Adrenal gland (tissue), 12 donors: ENCODE data around the gene PLPP1. TPM values are rescaled to one million over a fixed set of nuclear protein-coding genes. Genes with fewer than 3 reads are reported as not detected.

Experiments
- DNase-seq, 7 donors: peaks; one replicate each; pipeline ENCODE4 v3.0.0-alpha.2; 2019 to 2020
- H3K27ac ChIP-seq, 5 donors: fragments of 200-600 bp; sonication (generic) in 4 of 5; 1 replicate in 3 of 5; 2 replicates in 2 of 5; pipeline versions ENCODE4 v1.5.1 to v1.8.0; 2016 to 2020; ENCODE audit warnings: mild to moderate bottlenecking in 1 of 5
- H3K27me3 ChIP-seq: fragments of 200-600 bp; 2 replicates; pipeline ENCODE4 v1.8.0; 2021
- H3K36me3 ChIP-seq, 2 donors: fragments of 200-600 bp; replicated peaks in 1 of 2; 1 replicate in 1 of 2; 2 replicates in 1 of 2; pipeline versions ENCODE4 v1.5.1 to v1.8.0; 2018 to 2022
- H3K4me1 ChIP-seq, 2 donors: fragments of 200-600 bp; replicated peaks in 1 of 2; 1 replicate in 1 of 2; 2 replicates in 1 of 2; pipeline versions ENCODE4 v1.5.1 to v1.8.0; 2018 to 2021
- H3K4me3 ChIP-seq, 4 donors: fragments of 200-600 bp; sonication (generic) in 3 of 4; one replicate each; pipeline ENCODE4 v1.5.1; 2016 to 2018
- H3K9me3 ChIP-seq, 3 donors: fragments of 200-600 bp; sonication (generic) in 1 of 3; replicated peaks in 1 of 3; 1 replicate in 2 of 3; 2 replicates in 1 of 3; pipeline versions ENCODE4 v1.5.1 to v1.8.0; 2016 to 2021
- CTCF ChIP-seq, 6 experiments: fragments of 450-650 bp in 4 of 6; fragments of 200-600 bp in 2 of 6; sonication (generic) in 1 of 6; IDR thresholded peaks; 1 replicate in 5 of 6; 2 replicates in 1 of 6; pipeline versions ENCODE4 v1.5.1 to v1.8.0; 2016 to 2021; ENCODE audit warnings: antibody characterized with exemption in 6 of 6, mild to moderate bottlenecking in 2 of 6, moderate library complexity in 1 of 6
- POLR2A ChIP-seq, 2 donors: fragments of 450-650 bp; IDR thresholded peaks; one replicate each; pipeline ENCODE4 v1.6.1; 2017; ENCODE audit warnings: antibody characterized with exemption in 2 of 2, mild to moderate bottlenecking in 2 of 2, moderate library complexity in 1 of 2
- WGBS, 4 donors: extraction: QIAGEN DNeasy Blood & Tissue Kit in 2 of 4; methylation state at CpG; one replicate each; pipeline versions ENCODE4 v1.1.5 to v1.1.7; 2013 to 2017; 5-methylcytosine and 5-hydroxymethylcytosine counted together
- intact Hi-C, 2 donors: fragments of 100-400 bp; cut with DNase I; formaldehyde crosslinking; loops; one replicate each; pipeline versions ENCODE4 v1.14.1 to v1.15.0; 2022 to 2023
- polyA plus RNA-seq, 3 donors: library from polyadenylated mRNA; stranded (reverse); fragments of 200-250 nt in 2 of 3; fragments of 350-450 nt in 1 of 3; fragmentation: Illumina TruSeq in 1 of 3; extraction: RNeasy Lipid Tissue Mini Kit (QIAGEN cat#74804) in 1 of 3; gene quantifications; one replicate each; pipeline ENCODE4 v1.2.3, GENCODE V29; 2013 to 2014
- total RNA-seq, 9 donors: library from RNA; depleted of rRNA in 4 of 9; stranded (reverse); fragments of >200 nt in 4 of 9; fragments of 120-200 nt in 1 of 9; fragmentation: NEBNext Ultra II Directional in 1 of 9; extraction: Animal tissue kit (Norgen Biotek cat#: 25700) in 1 of 9; gene quantifications; one replicate each; pipeline versions ENCODE4 v1.1.0 to v1.2.4, GENCODE V29; 2013 to 2023
- donor health status: healthy with polysubstance abuse.
- donor health status: Bipolar disorder and iron deficiency.
- donor health status: DM: yes; HTN: yes; CAD: no.
- donor health status: DM: no; HTN: no; CAD: no.
- donor health status: DM: no; HTN: no; CAD: no.
- donor health status: DM: yes; HTN: yes; CAD: no.

The PLPP1 gene
- total and polyA plus RNA-seq, 12 donors = 55.2 to 716 (median 124) TPM

GRCh38 chr5:55427157-55427556 is 107.6 kb downstream of the PLPP1 start:
- no peak overlapping the region for H3K4me3 ChIP-seq
- intact Hi-C loops = no loop called here
- peak; percentile 55 to 78 (median 70) for DNase-seq
- no peaks in the 10 kb centered on the region for H3K9me3 ChIP-seq
- H3K4me1 ChIP-seq = peaks cover 0 to 13% of the 10 kb centered on the region in 2 donors
- H3K27me3 ChIP-seq = no peaks in the 10 kb centered on the region
- no peak for TF ChIP-seq POLR2A (IDR thresholded peaks at IDR 0.05)
- TF ChIP-seq CTCF (IDR thresholded peaks at IDR 0.05) = no peak
- no peak overlapping the region for H3K27ac ChIP-seq
- peaks cover 0 to 39% of the 10 kb centered on the region in 2 donors for H3K36me3 ChIP-seq
- WGBS, 4 donors = 87 to 100% (median 93%) methylated on average over 1 of the region's 1 CpG

GRCh38 chr5:55426455-55426854 is 108.3 kb downstream of the PLPP1 start:
- Histone ChIP-seq H3K4me1 (peaks cover 0 to 20% of the 10 kb centered on the region in 2 donors), H3K4me3 (no peak overlapping the region), H3K27ac (no peak overlapping the region), H3K9me3 (no peaks in the 10 kb centered on the region), H3K27me3 (no peaks in the 10 kb centered on the region), H3K36me3 (peaks cover 0 to 41% of the 10 kb centered on the region in 2 donors)
- WGBS, 4 donors = 95 to 100% (median 98%) methylated on average over 4 of the region's 4 CpGs
- DNase-seq = no peak
- intact Hi-C loops = no loop called here
- TF ChIP-seq CTCF (IDR thresholded peaks at IDR 0.05) = no peak
- TF ChIP-seq POLR2A (IDR thresholded peaks at IDR 0.05) = no peak

- Histone ChIP-seq H3K27ac (no peak overlapping the region), H3K27me3 (no peaks in the 10 kb centered on the region), H3K9me3 (no peaks in the 10 kb centered on the region), H3K4me1 (peaks cover 0 to 13% of the 10 kb centered on the region in 2 donors), H3K4me3 (no peak overlapping the region), H3K36me3 (peaks cover 0 to 35% of the 10 kb centered on the region in 2 donors)
- DNase-seq = no peak
- intact Hi-C loops = no loop called here
- WGBS, 4 donors = 84 to 90% (median 88%) methylated on average over 4 of the region's 4 CpGs
- no peak for TF ChIP-seq POLR2A (IDR thresholded peaks at IDR 0.05)
Measured at GRCh38 chr5:55421074-55421529, 113.7 kb downstream of the PLPP1 start.

- Histone ChIP-seq H3K4me1 (peaks cover 0 to 13% of the 10 kb centered on the region in 2 donors), H3K27me3 (no peaks in the 10 kb centered on the region), H3K9me3 (no peaks in the 10 kb centered on the region), H3K36me3 (peaks cover 0 to 23% of the 10 kb centered on the region in 2 donors), H3K27ac (no peak overlapping the region), H3K4me3 (no peak overlapping the region)
- intact Hi-C loops = no loop called here
- no peak for TF ChIP-seq POLR2A (IDR thresholded peaks at IDR 0.05)
- no peak for TF ChIP-seq CTCF (IDR thresholded peaks at IDR 0.05)
- DNase-seq = no peak
Measured at GRCh38 chr5:55418994-55419968, 115.5 kb downstream of the PLPP1 start.
